ENCODE measurements around the gene CDHR4. TPM values are rescaled to one million over a fixed set of nuclear protein-coding genes. Genes with fewer than 3 reads are reported as not detected.
"Not testable (repeated sequence)": the region's sequence is repeated elsewhere in the genome, so short reads cannot be mapped to it uniquely, and the experiment has no call there.

CDHR4 gene, protein sequence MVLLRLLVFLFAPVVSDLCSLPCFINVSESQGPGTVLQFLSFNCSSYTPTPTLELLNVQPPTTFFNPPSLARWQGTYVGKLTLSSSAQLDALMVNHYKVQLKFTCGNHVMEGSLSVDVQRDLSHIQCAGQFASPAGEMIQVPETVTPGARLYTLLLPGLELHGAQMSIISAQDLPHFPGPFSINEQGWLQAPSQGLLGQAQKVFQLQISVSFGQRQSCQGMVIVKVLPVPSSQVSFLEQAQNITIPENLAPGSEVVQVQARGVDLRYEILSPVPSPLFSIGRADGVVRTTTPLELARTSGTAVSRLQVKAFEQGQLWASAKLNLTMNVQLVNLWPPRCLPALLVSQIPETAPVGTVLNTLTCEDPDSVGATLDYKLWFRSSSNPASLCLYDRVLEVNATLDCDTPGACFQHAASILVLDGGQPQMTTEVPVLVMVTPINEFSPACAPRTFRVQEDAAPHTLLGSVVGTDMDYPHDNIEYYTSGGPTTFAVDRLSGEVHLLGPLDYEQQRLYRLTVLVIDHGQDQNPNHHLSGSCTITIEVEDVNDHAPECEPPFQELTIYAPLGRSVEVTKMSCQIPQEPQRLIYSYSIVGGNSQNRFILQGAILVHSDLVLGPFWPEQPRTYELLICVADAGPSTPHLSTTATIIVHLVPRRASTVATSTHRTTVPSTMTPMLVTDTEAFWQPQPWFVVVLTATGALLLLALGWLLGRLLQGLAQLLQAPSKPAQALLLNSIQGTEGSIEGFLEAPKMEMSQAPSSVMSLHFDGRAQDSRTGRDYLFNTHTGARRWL
- polyA plus RNA-seq (ENCODE audit: insufficient read length in 3 of 3): not detected

DNA sequence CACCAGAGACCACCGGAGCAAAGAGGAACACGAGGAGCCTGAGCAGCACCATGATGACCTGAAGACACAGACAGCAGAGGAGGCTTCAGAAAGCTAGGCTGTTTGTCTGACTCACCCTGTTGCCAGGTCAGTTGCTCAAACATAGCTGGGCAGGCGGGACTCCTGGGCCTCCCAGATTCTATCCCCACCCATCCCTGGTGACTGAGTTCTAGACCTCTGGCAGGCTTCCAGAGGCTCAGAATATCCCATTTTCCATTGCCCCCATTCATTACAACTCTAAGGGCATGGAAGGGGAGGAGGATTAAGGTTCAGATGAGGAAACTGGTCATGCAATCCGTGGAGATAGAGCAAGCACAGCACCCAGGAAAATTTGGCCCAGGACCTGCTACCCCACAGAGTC is at the start of gene CDHR4:
Gene CDHR4 (minus strand): TSS at position 113 of the 400 bp plus-strand sequence. CDS start 61 bp downstream, at position 52.
- no peak for DNase-seq (ENCODE audit: low read depth in 3 of 3, low spot score in 2 of 3)

DNA sequence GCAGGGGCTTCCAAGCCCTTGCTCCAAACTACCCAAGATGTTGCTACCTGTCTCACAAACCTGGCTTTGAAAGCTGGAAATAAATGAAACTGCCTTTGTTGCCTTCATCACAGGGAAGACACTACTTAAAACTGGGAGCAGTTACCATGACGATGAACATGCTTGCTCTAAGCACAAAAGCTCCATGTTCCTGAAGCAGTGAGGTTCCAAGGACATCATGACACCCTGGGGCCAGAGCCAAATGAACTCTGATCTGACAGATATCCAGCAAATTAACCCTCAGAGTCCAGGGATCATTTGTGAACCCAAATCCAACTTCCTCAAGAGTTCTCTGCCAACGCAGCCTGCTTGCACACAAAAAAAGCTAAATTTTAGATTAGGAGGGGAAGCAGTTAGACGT is 46.0 kb upstream of the CDHR4 start:
- no peak for DNase-seq (ENCODE audit: low read depth in 3 of 3, low spot score in 2 of 3)

GRCh38 chr3:49844464-49845183 is 45.0 kb upstream of the CDHR4 start:
- no peak for DNase-seq (ENCODE audit: low read depth in 3 of 3, low spot score in 2 of 3)

GRCh38 chr3:49842843-49843517 is 43.3 kb upstream of the CDHR4 start:
- DNase-seq (ENCODE audit: low read depth in 3 of 3, low spot score in 2 of 3): no peak

DNA sequence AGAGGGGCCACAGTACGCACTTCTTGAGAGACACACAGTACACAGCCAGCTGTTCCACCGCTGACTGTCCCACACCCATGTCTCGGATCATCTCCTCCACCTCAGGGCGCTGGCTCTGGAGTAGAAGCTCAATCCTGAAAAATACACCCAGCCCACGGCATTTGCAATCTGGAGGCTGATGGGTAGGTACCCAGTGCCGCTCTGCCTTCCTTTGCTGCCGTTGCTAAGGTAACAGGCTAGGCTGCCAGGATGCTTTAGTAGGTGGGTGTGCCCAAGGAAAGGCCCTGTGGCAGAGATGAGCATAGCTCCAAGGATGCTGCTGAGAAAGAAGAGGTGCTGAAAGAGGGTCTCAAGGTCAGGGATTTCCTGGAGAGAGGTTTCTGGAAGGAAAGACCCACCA is 42.1 kb upstream of the CDHR4 start:
- no peak for DNase-seq (ENCODE audit: low read depth in 3 of 3, low spot score in 2 of 3)

- DNase-seq (ENCODE audit: low read depth in 3 of 3, low spot score in 2 of 3): no peak
These were observed 41.5 kb upstream of the CDHR4 start for GRCh38 chr3:49841126-49841696.

DNA sequence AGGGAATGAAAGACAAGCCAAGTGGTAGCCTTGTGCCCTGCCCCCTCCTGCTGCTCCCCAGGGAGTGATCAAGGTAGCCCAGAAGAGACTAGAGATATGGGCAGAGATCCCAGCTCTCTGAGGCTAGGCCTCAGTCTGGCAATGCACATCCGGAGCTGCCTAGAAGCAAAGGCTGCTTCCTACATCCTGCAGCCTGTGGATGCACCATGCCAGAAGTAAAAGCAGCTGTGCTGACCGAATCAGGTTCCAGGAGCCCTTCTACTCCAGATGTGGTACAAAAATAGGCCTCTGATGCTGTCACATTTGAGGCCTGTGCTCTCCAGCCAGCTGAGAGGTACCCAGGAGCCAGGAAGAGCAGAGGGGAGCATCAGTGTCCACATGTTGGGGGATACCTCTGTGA is 40.7 kb upstream of the CDHR4 start:
- DNase-seq (ENCODE audit: low read depth in 3 of 3, low spot score in 2 of 3): no peak

DNA sequence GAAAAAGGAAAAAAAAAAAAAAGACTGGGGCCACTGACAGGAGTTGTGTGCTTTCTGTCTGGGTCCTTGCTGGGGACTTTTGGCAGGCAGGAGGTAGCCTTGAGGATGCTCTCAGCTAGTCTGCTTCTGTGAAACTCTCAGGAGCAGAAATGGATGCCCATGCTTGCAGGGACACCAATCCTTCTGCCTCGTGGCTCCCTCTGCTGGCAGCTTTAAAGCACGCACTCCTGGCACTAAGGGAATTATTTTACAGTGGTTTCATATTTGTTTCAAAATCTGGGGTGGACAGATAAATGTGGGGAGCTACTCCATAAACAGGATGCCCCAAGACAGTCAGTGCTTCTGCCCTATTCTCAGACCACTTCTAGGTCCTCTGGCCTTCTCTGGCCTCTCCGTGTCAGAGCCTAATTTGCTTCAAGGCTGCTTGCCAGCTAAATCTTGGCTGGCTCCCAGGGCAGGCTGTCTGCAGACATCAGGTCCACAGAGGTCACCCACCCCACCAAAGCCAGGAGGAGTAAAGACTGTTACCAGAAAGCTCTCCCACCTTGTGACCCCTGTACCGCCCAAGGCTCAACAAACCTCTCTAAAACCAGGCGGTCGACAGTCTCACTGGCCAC is 39.6 kb upstream of the CDHR4 start:
- peak; percentile 48 to 65 (median 62) for DNase-seq (ENCODE audit: low read depth in 3 of 3, low spot score in 2 of 3)

- DNase-seq (ENCODE audit: low read depth in 3 of 3, low spot score in 2 of 3): no peak
These were observed 31.7 kb upstream of the CDHR4 start for GRCh38 chr3:49831341-49831740.

- DNase-seq (ENCODE audit: low read depth in 3 of 3, low spot score in 2 of 3): no peak
These were observed 26.3 kb upstream of the CDHR4 start for GRCh38 chr3:49826016-49826415.

GRCh38 chr3:49823131-49823530 is 23.5 kb upstream of the CDHR4 start:
- DNase-seq (ENCODE audit: low read depth in 3 of 3, low spot score in 2 of 3): not testable (repeated sequence)

GRCh38 chr3:49813497-49814174 is 14.0 kb upstream of the CDHR4 start, which contains the start of gene UBA7:
Gene UBA7, minus strand, starts transcription at chr3:49813953. Its CDS starts 166 bp downstream, at chr3:49813787.
- no peak for DNase-seq (ENCODE audit: low read depth in 3 of 3, low spot score in 2 of 3)

DNA sequence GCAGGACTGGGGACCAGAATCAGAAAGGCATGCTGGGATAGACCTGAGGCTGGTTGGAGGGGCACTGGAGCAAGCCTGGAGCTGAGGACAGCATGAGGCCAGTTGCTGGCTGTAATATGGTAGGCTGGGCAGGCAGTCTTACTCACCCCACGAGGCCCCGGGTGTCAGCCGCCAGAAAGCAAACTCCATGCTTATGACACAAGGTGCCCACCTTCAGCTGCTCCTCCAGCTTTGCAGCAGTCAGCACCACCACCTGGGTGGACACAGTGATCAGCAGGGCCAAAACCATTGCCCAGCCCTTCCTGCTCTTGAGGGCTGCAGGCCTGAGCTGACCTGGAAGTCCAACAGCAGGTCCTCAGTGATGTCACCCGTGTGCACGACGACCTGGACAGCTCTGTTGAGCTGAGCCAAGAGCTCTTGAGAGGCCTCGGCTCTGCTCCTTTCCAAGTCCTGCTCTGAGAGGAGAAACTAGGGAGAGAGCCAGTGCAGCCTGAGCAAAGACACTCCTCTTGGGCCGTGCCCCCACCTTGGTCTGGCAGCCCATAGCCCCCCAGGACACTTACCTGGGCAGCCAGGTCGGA is 13.3 kb upstream of the CDHR4 start:
- no peak for DNase-seq (ENCODE audit: low read depth in 3 of 3, low spot score in 2 of 3)

GRCh38 chr3:49807431-49808114 is 7.9 kb upstream of the CDHR4 start:
- peak in 1 of 3 donors; percentile 45 for DNase-seq (ENCODE audit: low read depth in 3 of 3, low spot score in 2 of 3)

DNA sequence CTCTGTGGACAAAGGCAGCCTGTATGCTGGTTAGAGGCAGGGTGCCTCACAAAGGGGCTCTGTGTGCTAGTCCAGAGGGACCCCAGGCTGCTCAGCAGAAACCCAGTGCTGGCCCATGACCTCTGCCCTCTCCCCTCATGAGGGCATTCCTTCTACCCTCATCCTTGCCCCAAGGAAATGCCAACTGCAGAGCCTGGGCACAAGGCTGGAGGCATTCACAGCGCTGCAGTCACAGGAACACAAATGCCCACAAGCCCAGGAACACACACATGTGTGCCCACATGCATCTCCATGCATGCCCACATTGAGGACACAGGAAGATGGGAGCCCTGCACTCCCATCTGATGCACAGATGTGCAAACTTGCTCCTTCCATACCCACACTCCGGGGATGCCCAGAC is 7.2 kb upstream of the CDHR4 start:
- no peak for DNase-seq (ENCODE audit: low read depth in 3 of 3, low spot score in 2 of 3)

- DNase-seq (ENCODE audit: low read depth in 3 of 3, low spot score in 2 of 3): peak in 2 of 3 donors; percentile 74 to 77
These were observed 6.4 kb upstream of the CDHR4 start for GRCh38 chr3:49805897-49806701.

GRCh38 chr3:49805367-49805782 is 5.7 kb upstream of the CDHR4 start:
- peak in 2 of 3 donors; percentile 65 to 75 for DNase-seq (ENCODE audit: low read depth in 3 of 3, low spot score in 2 of 3)
